SK-N-SH (cell line): ENCODE results near the gene SIGLECL1. TPM values are rescaled to one million over a fixed set of nuclear protein-coding genes. Genes with fewer than 3 reads are reported as not detected.

ENCODE experiments used
- CTCF ChIA-PET: fragments of 300-600, 350-600 bp; formaldehyde crosslinking; extraction: SDS; loops from one replicate; lab custom pipeline; 2021; lab: Yijun Ruan, JAX
- POLR2A ChIA-PET: fragments of 350-600 bp; sonication (Branson Sonifier 250); formaldehyde crosslinking; extraction: SDS; loops from one replicate; lab custom pipeline; 2020; ENCODE audit warnings: antibody characterized with exemption, inconsistent platforms; lab: Yijun Ruan, JAX
- DNase-seq: peaks from one replicate; pipeline ENCODE4 v3.0.0; 2012
- H2AFZ ChIP-seq: fragments of 200-600 bp; sonication (generic); 2 replicates; pipeline ENCODE4 v1.8.1; 2016; ENCODE audit warnings: antibody characterized with exemption, mild to moderate bottlenecking, low read depth
- H3F3A ChIP-seq: fragments of 200-600 bp; sonication (generic); replicated peaks from 2 replicates; pipeline ENCODE3; 2016; ENCODE audit warnings: antibody characterized with exemption, mild to moderate bottlenecking; ENCODE audit not compliant: insufficient read depth
- H3K27ac ChIP-seq, 2 experiments: fragments of 200-500 bp in 1 of 2; fragments of 200-600 bp in 1 of 2; sonication (Bioruptor generic) in 1 of 2; sonication (generic), shearing (Covaris generic) in 1 of 2; 2 replicates each; pipeline versions ENCODE4 v1.5.1 to v1.6.1; 2014 to 2016; ENCODE audit warnings: low read depth in 2 of 2, inconsistent platforms in 1 of 2, low read length in 1 of 2, mild to moderate bottlenecking in 1 of 2, mixed read lengths in 1 of 2
- H3K27me3 ChIP-seq: fragments of 200-600 bp; sonication (generic), shearing (Covaris generic); 2 replicates; pipeline ENCODE4 v1.6.1; 2016; ENCODE audit warnings: mixed run types; ENCODE audit not compliant: insufficient read depth
- H3K36me3 ChIP-seq, 2 experiments: fragments of 200-500 bp in 1 of 2; fragments of 200-600 bp in 1 of 2; sonication (Bioruptor generic) in 1 of 2; sonication (generic) in 1 of 2; replicated peaks in 1 of 2; 2 replicates each; pipeline versions ENCODE3 to v1.5.1; 2014 to 2016; ENCODE audit warnings: low read length in 1 of 2, mild to moderate bottlenecking in 1 of 2; ENCODE audit not compliant: insufficient read depth in 2 of 2, control insufficient read depth in 1 of 2
- H3K4me1 ChIP-seq, 2 experiments: fragments of 200-500 bp in 1 of 2; fragments of 200-600 bp in 1 of 2; sonication (Bioruptor generic) in 1 of 2; sonication (generic), shearing (Covaris generic) in 1 of 2; 2 replicates each; pipeline versions ENCODE4 v1.5.1 to v1.6.1; 2014 to 2016; ENCODE audit warnings: low read depth in 1 of 2, low read length in 1 of 2, mixed run types in 1 of 2; ENCODE audit not compliant: insufficient read depth in 2 of 2, control insufficient read depth in 1 of 2
- H3K4me2 ChIP-seq: fragments of 200-600 bp; sonication (generic), shearing (Covaris generic); 2 replicates; pipeline ENCODE4 v1.6.1; 2017; ENCODE audit warnings: mixed run types
- H3K4me3 ChIP-seq, 2 experiments: fragments of 200-500 bp in 1 of 2; fragments of 200-600 bp in 1 of 2; sonication (Bioruptor generic) in 1 of 2; sonication (generic), shearing (Covaris generic) in 1 of 2; 2 replicates each; pipeline versions ENCODE4 v1.5.1 to v1.8.1; 2014 to 2016; ENCODE audit warnings: low read depth in 2 of 2, inconsistent platforms in 1 of 2, low read length in 1 of 2, mild to moderate bottlenecking in 1 of 2, mixed read lengths in 1 of 2, moderate library complexity in 1 of 2
- H3K79me2 ChIP-seq: fragments of 200-600 bp; sonication (generic); 2 replicates; pipeline ENCODE4 v1.8.1; 2017; ENCODE audit warnings: mild to moderate bottlenecking; ENCODE audit not compliant: insufficient read depth
- H3K9ac ChIP-seq: fragments of 200-600 bp; sonication (generic); 2 replicates; pipeline ENCODE4 v1.6.1; 2017; ENCODE audit warnings: mixed run types
- H3K9me2 ChIP-seq: fragments of 200-600 bp; sonication (generic); 2 replicates; pipeline ENCODE4 v1.6.1; 2017; ENCODE audit warnings: mixed run types
- H3K9me3 ChIP-seq: fragments of 200-600 bp; sonication (generic); 2 replicates; pipeline ENCODE4 v1.6.1; 2017; ENCODE audit warnings: mixed run types, mild to moderate bottlenecking, moderate library complexity
- H4K20me1 ChIP-seq: fragments of 200-600 bp; sonication (generic); 2 replicates; pipeline ENCODE4 v1.6.1; 2017; ENCODE audit warnings: mild to moderate bottlenecking, mixed run types; ENCODE audit not compliant: insufficient read depth
- CHD2 ChIP-seq: fragments of 150-350 bp; IDR thresholded peaks from 2 replicates; pipeline ENCODE4 v1.6.1; 2018; ENCODE audit warnings: low read length; ENCODE audit not compliant: partially characterized antibody
- EP300 ChIP-seq, 2 experiments: IDR thresholded peaks; 2 replicates each; pipeline versions ENCODE4 v1.4.0 to v1.6.1; 2012; ENCODE audit warnings: borderline replicate concordance in 1 of 2, low read depth in 1 of 2, low read length in 1 of 2
- FOSL2 ChIP-seq: IDR thresholded peaks from 2 replicates; pipeline ENCODE4 v1.4.0; 2012; ENCODE audit warnings: low read depth, mild to moderate bottlenecking, moderate library complexity, borderline replicate concordance
- FOXJ3 ChIP-seq: sonication (generic); formaldehyde crosslinking; IDR thresholded peaks from 2 replicates; pipeline ENCODE4 v1.5.1; 2020; ENCODE audit warnings: mild to moderate bottlenecking, missing genetic modification reagents
- GATA2 ChIP-seq: sonication (generic); formaldehyde crosslinking; IDR thresholded peaks from 2 replicates; pipeline ENCODE4 v1.5.0; 2020; ENCODE audit warnings: mild to moderate bottlenecking, missing genetic modification reagents
- JUND ChIP-seq: IDR thresholded peaks from 2 replicates; pipeline ENCODE4 v1.4.0; 2012
- MAX ChIP-seq: IDR thresholded peaks from 2 replicates; pipeline ENCODE4 v1.4.0; 2012; ENCODE audit warnings: low read depth
- MEF2A ChIP-seq: IDR thresholded peaks from 2 replicates; pipeline ENCODE4 v1.4.0; 2012; ENCODE audit warnings: low read depth, borderline replicate concordance
- MXI1 ChIP-seq: IDR thresholded peaks from 2 replicates; pipeline ENCODE4 v1.6.1; 2012; ENCODE audit warnings: mild to moderate bottlenecking, low read depth, low read length, improper control_type of control experiment
- NFIC ChIP-seq: IDR thresholded peaks from 2 replicates; pipeline ENCODE4 v1.4.0; 2012; ENCODE audit warnings: borderline replicate concordance
- NRF1 ChIP-seq: IDR thresholded peaks from 2 replicates; pipeline ENCODE4 v1.6.1; 2012; ENCODE audit warnings: low read depth, mild to moderate bottlenecking, low read length
- PBX3 ChIP-seq: IDR thresholded peaks from 2 replicates; pipeline ENCODE4; 2012
- POLR2AphosphoS5 ChIP-seq: IDR thresholded peaks from 2 replicates; pipeline ENCODE4 v1.6.1; 2012; ENCODE audit warnings: low read depth, low read length
- RCOR1 ChIP-seq: fragments of 150-350 bp; IDR thresholded peaks from 2 replicates; pipeline ENCODE4 v1.6.1; 2017; ENCODE audit warnings: antibody characterized with exemption, low read length
- RXRA ChIP-seq: IDR thresholded peaks from 2 replicates; pipeline ENCODE4 v1.4.0; 2012; ENCODE audit warnings: low read depth, mild to moderate bottlenecking, borderline replicate concordance
- SMC3 ChIP-seq: IDR thresholded peaks from 2 replicates; pipeline ENCODE4 v1.6.1; 2012; ENCODE audit warnings: low read depth, low read length, improper control_type of control experiment
- TAF1 ChIP-seq: IDR thresholded peaks from 2 replicates; pipeline ENCODE4 v1.6.1; 2012; ENCODE audit warnings: low read depth, mild to moderate bottlenecking, low read length, moderate library complexity, borderline replicate concordance
- TCF12 ChIP-seq: IDR thresholded peaks from 2 replicates; pipeline ENCODE4 v1.4.0; 2012
- USF1 ChIP-seq: IDR thresholded peaks from 2 replicates; pipeline ENCODE4 v1.4.0; 2012; ENCODE audit warnings: low read depth, borderline replicate concordance
- USF2 ChIP-seq: fragments of 150-350 bp; IDR thresholded peaks from 2 replicates; pipeline ENCODE4 v1.6.1; 2017; ENCODE audit warnings: antibody characterized with exemption, low read length, low read depth, borderline replicate concordance
- WGBS: methylation state at CpG from one replicate; pipeline ENCODE4 v1.1.6; 2017; ENCODE audit warnings: low lambda C conversion rate; 5-methylcytosine and 5-hydroxymethylcytosine counted together
- polyA plus RNA-seq, 3 experiments: library from polyadenylated mRNA; depleted of rRNA; stranded (reverse); fragments of >200 nt; gene quantifications; 2 replicates each; pipeline ENCODE4 v1.2.3, GENCODE V29; 2012

SIGLECL1 gene
- polyA plus RNA-seq, 1 of the 3 experiments (the other 2 are of a cell fraction): not detected

GRCh38 chr19:51282335-51282734 lies 31.5 kb downstream of the SIGLECL1 start:
- Histone ChIP-seq H3K4me3 (no peak overlapping the region), H3K4me1 (no peaks in the 10 kb centered on the region), H3K9me2 (no peaks in the 10 kb centered on the region; the same call in 1 of the 2 replicates), H3F3A (no peaks in the 10 kb centered on the region), H3K4me2 (no peak overlapping the region), H3K27me3 (no peaks in the 10 kb centered on the region; the same call in 1 of the 2 replicates), H4K20me1 (no peaks in the 10 kb centered on the region), H3K36me3 (no peaks in the 10 kb centered on the region), H2AFZ (no peak overlapping the region), H3K9ac (no peak overlapping the region), H3K9me3 (no peaks in the 10 kb centered on the region), H3K79me2 (no peaks in the 10 kb centered on the region), H3K27ac (no peak overlapping the region)
- ChIA-PET POLR2A (no interaction called here), CTCF (interaction anchor here (1.5 kb wide), 1 partner anchor 23 kb away, joined by 4 read pairs; no protein-coding TSS in a partner anchor)
- 7% methylated on average over 4 of the region's 4 CpGs for WGBS
- no peak for TF ChIP-seq MXI1
- no peak for TF ChIP-seq USF1
- no peak for TF ChIP-seq USF2
- TF ChIP-seq NRF1: no peak
- TF ChIP-seq NFIC: no peak
- no peak for TF ChIP-seq SMC3
- no peak for TF ChIP-seq TCF12
- TF ChIP-seq RXRA: no peak
- no peak for TF ChIP-seq POLR2AphosphoS5
- no peak for DNase-seq

GRCh38 chr19:51285682-51286081 lies 34.8 kb downstream of the SIGLECL1 start:
- Histone ChIP-seq H4K20me1 (no peaks in the 10 kb centered on the region), H3K27ac (no peak overlapping the region), H3K9ac (no peak overlapping the region), H3K27me3 (no peaks in the 10 kb centered on the region), H3K4me3 (no peak overlapping the region), H3F3A (no peaks in the 10 kb centered on the region), H3K79me2 (no peaks in the 10 kb centered on the region), H3K9me2 (no peaks in the 10 kb centered on the region; the same call in 1 of the 2 replicates), H2AFZ (no peak overlapping the region), H3K36me3 (no peaks in the 10 kb centered on the region), H3K9me3 (no peaks in the 10 kb centered on the region), H3K4me2 (no peak overlapping the region), H3K4me1 (no peaks in the 10 kb centered on the region)
- ChIA-PET CTCF (no interaction called here), POLR2A (no interaction called here)
- no peak for DNase-seq
- 6% methylated on average over 3 of the region's 3 CpGs for WGBS
- TF ChIP-seq NRF1: no peak

- Histone ChIP-seq H2AFZ (no peak overlapping the region), H4K20me1 (no peaks in the 10 kb centered on the region), H3K36me3 (no peaks in the 10 kb centered on the region), H3F3A (no peaks in the 10 kb centered on the region), H3K27ac (no peak overlapping the region), H3K9me2 (no peaks in the 10 kb centered on the region; the same call in 1 of the 2 replicates), H3K27me3 (peaks cover 25% of the 10 kb centered on the region; the same call in 1 of the 2 replicates), H3K79me2 (no peaks in the 10 kb centered on the region), H3K9me3 (no peaks in the 10 kb centered on the region), H3K9ac (no peak overlapping the region), H3K4me1 (no peaks in the 10 kb centered on the region), H3K4me3 (no peak overlapping the region), H3K4me2 (no peak overlapping the region)
- no peak for DNase-seq
- ChIA-PET POLR2A (no interaction called here), CTCF (no interaction called here)
- WGBS: 0% methylated on average over 1 of the region's 1 CpG
- no peak for TF ChIP-seq NFIC
- TF ChIP-seq FOSL2: no peak
- no peak for TF ChIP-seq CHD2
- no peak for TF ChIP-seq GATA2 (CRISPR knock-in tag)
- no peak for TF ChIP-seq MAX
- TF ChIP-seq EP300 (IDR thresholded peaks at IDR 0.05; ENCODE audit: borderline replicate concordance in 1 of 2, low read depth in 1 of 2, low read length in 1 of 2): no peak
- no peak for TF ChIP-seq RCOR1
- TF ChIP-seq POLR2AphosphoS5: no peak
- TF ChIP-seq TAF1: no peak
- no peak for TF ChIP-seq TCF12
- no peak for TF ChIP-seq PBX3
- TF ChIP-seq RXRA: no peak
- no peak for TF ChIP-seq MEF2A
- no peak for TF ChIP-seq FOXJ3 (CRISPR knock-in tag)
- TF ChIP-seq JUND: no peak
- TF ChIP-seq USF1: no peak
These were observed 38.8 kb downstream of the SIGLECL1 start for GRCh38 chr19:51289635-51290034.
